ENCODE data around the gene CIROP.
A peak's percentile ranks its signal among the peaks of the same experiment; 100 is the strongest.

Gene CIROP

GRCh38 chr14:23130871-23131270, 26.1 kb upstream of the CIROP start:
- no peak for DNase-seq

GRCh38 chr14:23129759-23130316, 25.0 kb upstream of the CIROP start:
- DNase-seq, result no peak

- no peak for DNase-seq
These were observed 24.4 kb upstream of the CIROP start for GRCh38 chr14:23128969-23129758.

- no peak for DNase-seq
These were observed 23.1 kb upstream of the CIROP start for GRCh38 chr14:23127861-23128260.

GRCh38 chr14:23126548-23127278, 21.9 kb upstream of the CIROP start:
- DNase-seq, result no peak

- DNase-seq, result no peak
These were observed 21.2 kb upstream of the CIROP start for GRCh38 chr14:23125933-23126524.

- no peak for DNase-seq
These were observed 20.2 kb upstream of the CIROP start for GRCh38 chr14:23125011-23125410.

GRCh38 chr14:23124337-23124954, 19.7 kb upstream of the CIROP start:
- DNase-seq, result no peak

GRCh38 chr14:23123419-23123818, 18.6 kb upstream of the CIROP start:
- no peak for DNase-seq

GRCh38 chr14:23122086-23122485, 17.3 kb upstream of the CIROP start:
- DNase-seq, result no peak

GRCh38 chr14:23121361-23121771, 16.6 kb upstream of the CIROP start:
- DNase-seq, result no peak

- DNase-seq, result peak; percentile 51 to 61 (median 58)
These were observed 15.9 kb upstream of the CIROP start for GRCh38 chr14:23120541-23121251.

- no peak for DNase-seq
These were observed 14.9 kb upstream of the CIROP start for GRCh38 chr14:23119363-23120327.

- no peak for DNase-seq
These were observed 13.9 kb upstream of the CIROP start, which contains the start of gene CEBPE for GRCh38 chr14:23118506-23119362. Gene CEBPE (minus strand): TSS chr14:23119255. CDS start chr14:23119091, 164 bp downstream.

GRCh38 chr14:23117371-23118020, 12.7 kb upstream of the CIROP start:
- DNase-seq, result no peak

- DNase-seq, result no peak
These were observed 11.1 kb upstream of the CIROP start for GRCh38 chr14:23115918-23116317.

- DNase-seq, result no peak
These were observed 10.4 kb upstream of the CIROP start for GRCh38 chr14:23115039-23115731.

GRCh38 chr14:23114669-23115038, 9.9 kb upstream of the CIROP start:
- DNase-seq, result no peak

- no peak for DNase-seq
These were observed 9.3 kb upstream of the CIROP start for GRCh38 chr14:23114120-23114458.

Measured in activated CD4-positive, CD25-positive, alpha-beta regulatory T cell (primary cell).